ENCODE data around the gene ALK.

GRCh38 chr2:29251406-29251805 is 670.0 kb downstream of the ALK start:
- TF ChIP-seq HDAC2 (IDR thresholded peaks at IDR 0.05) = no peak
- no peak for TF ChIP-seq ZBTB11 (CRISPR knock-in tag; IDR thresholded peaks at IDR 0.05)
- no peak for TF ChIP-seq PAX5 (IDR thresholded peaks at IDR 0.05; ENCODE audit: borderline replicate concordance, low read depth, low read length)

All from GM12878 (cell line).